Measurements from ENCODE around the gene SLC35C1.
A peak's percentile ranks its signal among the peaks of the same experiment; 100 is the strongest.

SLC35C1 gene

GRCh38 chr11:45858751-45859398 lies 53.9 kb downstream of the SLC35C1 start:
- H3K4me1 ChIP-seq (ENCODE audit: control insufficient read depth, insufficient read depth, low read length, unreplicated experiment) = peaks cover 38% of the 10 kb centered on the region
- H3K36me3 ChIP-seq (ENCODE audit: insufficient read depth, low read length) = peaks cover 19% of the 10 kb centered on the region
- H3K4me3 ChIP-seq (ENCODE audit: low read depth, low read length) = no peak overlapping the region
- no peak overlapping the region for H2AFZ ChIP-seq (ENCODE audit: low read length, unreplicated experiment)
- peaks cover 4% of the 10 kb centered on the region for H3K79me2 ChIP-seq (ENCODE audit: control insufficient read depth, insufficient read depth, low read length, unreplicated experiment)
- no peaks in the 10 kb centered on the region for H3K27me3 ChIP-seq (ENCODE audit: insufficient read depth, low read length)
- peak overlapping the region; percentile 65 for H3K27ac ChIP-seq (ENCODE audit: low read depth, low read length)

DNA sequence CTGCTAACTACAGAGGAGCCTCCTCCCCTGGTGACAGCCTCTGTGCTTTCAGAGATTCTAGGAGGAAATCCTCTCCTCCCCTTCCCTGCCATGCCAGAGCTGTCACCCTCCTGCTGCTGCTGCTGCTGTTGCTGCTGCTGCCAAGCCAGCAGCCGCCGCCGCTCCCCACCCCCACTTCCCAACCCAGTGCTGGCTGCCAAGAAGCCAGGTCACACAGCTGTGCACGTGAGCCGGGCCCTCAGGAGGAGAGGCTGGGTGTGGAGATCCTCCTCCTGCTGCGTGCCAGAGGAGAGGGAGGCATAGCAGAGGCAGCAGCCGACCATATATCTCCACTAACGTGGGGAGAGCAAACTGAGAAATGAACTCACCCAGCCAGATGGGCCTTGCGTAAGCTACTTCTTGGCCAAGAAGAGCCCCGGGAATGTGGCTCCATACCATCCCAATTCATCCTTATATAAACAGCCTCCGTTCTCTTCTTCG lies 54.8 kb downstream of the SLC35C1 start:
- no peak overlapping the region for H2AFZ ChIP-seq (ENCODE audit: low read length, unreplicated experiment)
- H3K27ac ChIP-seq (ENCODE audit: low read depth, low read length) = peak overlapping the region; percentile 65
- H3K4me3 ChIP-seq (ENCODE audit: low read depth, low read length) = no peak overlapping the region
- peaks cover 3% of the 10 kb centered on the region for H3K79me2 ChIP-seq (ENCODE audit: control insufficient read depth, insufficient read depth, low read length, unreplicated experiment)
- peaks cover 38% of the 10 kb centered on the region for H3K4me1 ChIP-seq (ENCODE audit: control insufficient read depth, insufficient read depth, low read length, unreplicated experiment)
- H3K27me3 ChIP-seq (ENCODE audit: insufficient read depth, low read length) = no peaks in the 10 kb centered on the region
- H3K36me3 ChIP-seq (ENCODE audit: insufficient read depth, low read length) = peaks cover 19% of the 10 kb centered on the region

- H2AFZ ChIP-seq (ENCODE audit: low read length, unreplicated experiment) = no peak overlapping the region
- H3K79me2 ChIP-seq (ENCODE audit: control insufficient read depth, insufficient read depth, low read length, unreplicated experiment) = peaks cover 3% of the 10 kb centered on the region
- H3K4me3 ChIP-seq (ENCODE audit: low read depth, low read length) = no peak overlapping the region
- peak overlapping the region; percentile 65 for H3K27ac ChIP-seq (ENCODE audit: low read depth, low read length)
- H3K36me3 ChIP-seq (ENCODE audit: insufficient read depth, low read length) = peaks cover 19% of the 10 kb centered on the region
- H3K4me1 ChIP-seq (ENCODE audit: control insufficient read depth, insufficient read depth, low read length, unreplicated experiment) = peaks cover 38% of the 10 kb centered on the region
- no peaks in the 10 kb centered on the region for H3K27me3 ChIP-seq (ENCODE audit: insufficient read depth, low read length)
Observed at GRCh38 chr11:45860348-45860747, 55.4 kb downstream of the SLC35C1 start.

DNA sequence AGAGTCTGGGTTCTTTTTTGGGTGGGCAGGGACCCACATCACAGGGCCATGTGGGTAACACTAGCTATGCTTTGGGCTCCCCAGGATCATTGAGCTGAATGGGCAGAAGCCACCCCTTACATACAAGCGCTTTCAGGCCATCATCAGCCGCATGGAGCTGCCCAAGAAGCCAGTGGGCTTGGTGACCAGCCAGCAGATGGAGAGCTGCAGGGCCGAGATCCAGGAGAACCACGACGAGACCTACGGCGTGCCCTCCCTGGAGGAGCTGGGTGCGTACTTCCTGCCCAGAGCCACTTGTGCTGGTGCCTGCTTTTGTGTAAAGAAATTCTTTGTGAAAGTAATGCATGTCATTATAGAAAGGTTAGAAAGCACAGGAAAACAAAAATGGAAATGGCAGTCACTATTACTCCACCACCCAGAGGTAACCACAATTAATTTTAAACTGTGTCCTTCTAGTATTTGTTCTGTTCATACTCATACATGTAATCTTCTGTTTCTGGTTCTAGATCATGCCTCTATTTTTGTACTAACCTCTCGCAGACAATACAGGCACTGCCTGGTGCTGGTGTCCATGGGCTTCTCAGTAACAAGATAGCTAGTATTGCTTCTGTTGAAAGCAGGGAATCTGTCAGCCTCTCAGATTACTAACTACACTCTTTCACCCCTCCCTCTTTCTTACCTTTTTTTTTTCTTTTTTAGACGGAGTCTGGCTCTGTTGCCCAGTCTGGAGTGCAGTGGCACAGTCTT lies 56.0 kb downstream of the SLC35C1 start:
- Histone ChIP-seq H3K4me3 (ENCODE audit: low read depth, low read length) (no peak overlapping the region), H3K27me3 (ENCODE audit: insufficient read depth, low read length) (no peaks in the 10 kb centered on the region), H3K36me3 (ENCODE audit: insufficient read depth, low read length) (peaks cover 19% of the 10 kb centered on the region), H3K79me2 (ENCODE audit: control insufficient read depth, insufficient read depth, low read length, unreplicated experiment) (peaks cover 3% of the 10 kb centered on the region), H3K4me1 (ENCODE audit: control insufficient read depth, insufficient read depth, low read length, unreplicated experiment) (peaks cover 38% of the 10 kb centered on the region), H3K27ac (ENCODE audit: low read depth, low read length) (no peak overlapping the region), H2AFZ (ENCODE audit: low read length, unreplicated experiment) (no peak overlapping the region)

Data from ACC112 (cell line).